HL-60/S4 treated with retinoic acid at 250 ng/mL for 4 days and 3 days (cell line): ENCODE measurements around the gene CCDC171.

ENCODE experiments used
- in situ Hi-C: fragments of 300-500 bp; cut with MboI; formaldehyde crosslinking; loops from 2 replicates; pipeline ENCODE4 v1.7.0; 2022; ENCODE audit warnings: low sequenced_read_pairs

CCDC171 gene

DNA sequence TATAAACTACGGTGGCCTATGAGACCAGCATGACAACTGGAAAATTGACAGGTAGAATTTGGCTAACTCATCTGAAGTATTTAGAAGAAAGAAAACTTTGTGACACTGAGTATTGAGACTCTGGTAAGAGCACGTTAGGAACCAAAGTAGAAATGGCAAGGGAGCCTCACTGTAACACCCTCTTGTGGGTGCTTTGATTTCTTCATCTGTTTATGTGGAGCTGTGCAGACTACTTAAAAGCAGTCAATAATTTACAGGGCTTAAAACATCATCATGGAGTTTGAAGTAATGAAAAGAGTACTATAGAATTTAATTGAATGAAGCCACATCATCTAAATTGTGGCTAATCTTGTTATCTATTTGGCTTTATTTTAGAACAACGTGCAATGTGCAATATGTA is 414.2 kb downstream of the CCDC171 start:
- in situ Hi-C loops, result no loop called here

DNA sequence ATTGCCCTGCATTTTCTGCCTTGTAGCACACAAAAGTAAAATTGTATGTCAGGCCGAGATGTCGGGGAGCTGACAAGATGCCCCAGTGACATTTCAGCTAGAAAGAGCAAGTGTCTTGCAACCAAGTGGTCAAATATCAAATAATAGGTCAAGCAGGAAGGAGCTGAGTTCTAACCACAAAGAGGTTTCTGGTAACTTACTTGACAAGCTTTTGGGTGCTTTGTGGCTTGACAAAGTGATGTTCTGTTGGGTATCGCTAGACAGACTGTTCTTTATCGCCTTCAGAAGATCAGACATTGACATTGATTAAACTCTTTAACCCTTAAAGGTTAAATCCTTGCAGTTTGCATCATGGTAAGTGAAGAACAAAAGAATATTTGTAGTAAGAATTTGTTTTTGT is 419.9 kb downstream of the CCDC171 start:
- in situ Hi-C loops, result no loop called here

DNA sequence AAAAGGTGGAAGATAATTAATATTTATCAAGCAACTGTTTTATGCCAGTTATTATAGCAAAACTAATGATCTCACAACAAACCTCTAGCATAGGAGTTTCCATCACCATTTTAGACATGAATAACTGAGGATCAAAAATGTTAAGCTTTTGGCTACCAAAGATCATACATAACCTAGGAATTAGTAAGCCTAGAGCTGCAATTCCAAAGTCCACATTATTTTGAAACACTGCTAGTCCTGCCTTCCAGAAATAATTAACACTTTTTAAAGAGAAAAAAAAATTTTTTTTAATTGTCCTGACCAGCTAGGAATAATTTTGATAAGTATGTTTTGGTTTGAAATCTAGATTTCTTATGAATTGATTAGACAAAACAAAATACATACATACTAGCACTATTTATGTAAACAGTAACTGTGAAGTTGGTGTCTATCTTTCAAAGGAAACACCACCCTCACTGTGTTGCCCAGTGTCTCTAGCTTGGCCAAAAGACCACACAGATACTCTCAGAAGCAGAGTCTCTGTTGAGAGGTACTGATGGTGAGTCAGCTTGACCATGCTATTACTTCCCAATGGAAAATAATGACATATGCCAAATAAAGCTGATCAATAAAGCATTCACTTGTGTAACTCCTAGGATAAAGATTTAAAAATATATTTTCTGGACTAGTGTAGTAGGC is 422.4 kb downstream of the CCDC171 start:
- in situ Hi-C loops, result no loop called here

- in situ Hi-C loops, result no loop called here
Observed at GRCh38 chr9:15977438-15977837, 424.6 kb downstream of the CCDC171 start.

GRCh38 chr9:15982182-15982581 is 429.3 kb downstream of the CCDC171 start:
- in situ Hi-C loops, result no loop called here

GRCh38 chr9:15999422-16000339 is 446.8 kb downstream of the CCDC171 start:
- in situ Hi-C loops, result no loop called here

GRCh38 chr9:16000811-16001210 is 448.0 kb downstream of the CCDC171 start:
- in situ Hi-C loops, result no loop called here

- in situ Hi-C loops, result no loop called here
Observed at GRCh38 chr9:16001856-16002255, 449.0 kb downstream of the CCDC171 start.

DNA sequence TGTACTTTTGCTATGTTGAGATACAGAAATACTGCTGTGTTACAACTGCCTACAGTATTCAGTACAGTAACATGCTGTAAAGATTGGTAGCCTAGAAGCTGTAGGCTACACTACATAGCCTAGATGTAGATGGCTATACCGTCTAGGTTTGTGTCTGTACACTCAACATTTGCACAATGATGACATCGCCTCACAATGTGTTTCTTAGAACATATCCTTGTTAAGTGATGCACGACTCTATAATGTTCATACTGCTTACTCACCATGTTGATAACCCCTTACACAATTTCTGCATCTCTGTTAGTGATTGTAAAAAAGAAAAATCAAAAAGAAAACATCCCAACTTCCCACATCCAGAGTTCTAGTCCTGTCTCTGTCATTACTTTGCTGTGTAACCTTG is 450.0 kb downstream of the CCDC171 start:
- in situ Hi-C loops, result no loop called here

DNA sequence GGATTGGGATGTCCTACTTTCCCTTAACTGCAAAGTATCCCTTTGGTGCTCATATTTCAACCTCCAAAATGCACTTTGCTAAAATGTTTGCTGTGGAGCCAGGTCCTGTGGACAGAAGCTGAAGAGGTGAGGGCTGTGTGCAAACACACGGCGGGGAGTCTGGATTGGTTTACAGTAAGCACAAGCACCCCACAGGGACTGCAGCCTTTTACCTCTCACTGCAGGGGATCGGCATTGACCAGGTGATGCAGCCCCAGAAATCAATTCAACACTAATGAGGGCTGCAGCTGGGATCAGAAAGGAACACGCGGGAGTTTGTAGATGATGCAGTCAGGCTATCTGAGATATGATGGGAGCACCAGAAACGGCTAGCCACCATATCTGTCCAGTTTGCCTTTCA is 450.9 kb downstream of the CCDC171 start:
- in situ Hi-C loops, result no loop called here

GRCh38 chr9:16004613-16005012 is 451.8 kb downstream of the CCDC171 start:
- in situ Hi-C loops, result no loop called here

DNA sequence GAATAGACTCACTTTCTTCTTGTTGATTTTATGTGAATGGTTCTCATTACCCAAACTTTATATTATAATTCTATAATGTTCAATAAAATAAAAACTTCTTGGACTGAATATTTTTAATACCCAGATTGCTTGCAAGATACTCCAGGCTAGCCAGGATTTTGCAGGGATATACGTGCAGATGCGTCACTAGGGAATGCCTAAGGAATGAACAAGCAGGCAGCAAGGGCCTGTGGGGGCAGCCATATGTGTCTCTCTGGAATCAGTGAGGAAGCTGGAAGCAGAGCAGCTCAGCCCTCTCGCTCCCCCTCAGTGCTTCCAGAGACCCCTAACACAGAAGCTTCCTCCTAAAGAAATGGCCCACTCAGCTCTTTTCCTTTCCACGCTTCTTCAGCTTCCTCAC is 457.4 kb downstream of the CCDC171 start:
- in situ Hi-C loops, result no loop called here

DNA sequence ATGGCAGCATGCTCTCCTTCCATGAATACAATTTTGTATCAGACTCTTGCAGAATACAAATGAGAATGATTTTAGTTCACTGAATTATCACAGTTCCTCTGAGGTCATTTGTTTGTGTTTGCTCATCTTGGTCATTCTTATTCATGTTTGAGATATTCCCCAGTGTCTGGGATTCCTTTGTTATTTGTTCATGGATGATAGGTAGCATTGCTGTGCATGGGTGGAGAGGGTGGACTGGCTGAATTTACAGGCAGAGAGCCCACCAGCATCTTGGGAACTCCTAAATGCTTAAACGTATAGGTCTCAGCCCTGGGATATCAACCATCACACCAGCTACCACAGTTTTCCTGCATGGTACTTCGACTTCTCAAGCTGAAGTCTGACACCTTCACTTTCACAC is 459.8 kb downstream of the CCDC171 start:
- in situ Hi-C loops, result no loop called here

DNA sequence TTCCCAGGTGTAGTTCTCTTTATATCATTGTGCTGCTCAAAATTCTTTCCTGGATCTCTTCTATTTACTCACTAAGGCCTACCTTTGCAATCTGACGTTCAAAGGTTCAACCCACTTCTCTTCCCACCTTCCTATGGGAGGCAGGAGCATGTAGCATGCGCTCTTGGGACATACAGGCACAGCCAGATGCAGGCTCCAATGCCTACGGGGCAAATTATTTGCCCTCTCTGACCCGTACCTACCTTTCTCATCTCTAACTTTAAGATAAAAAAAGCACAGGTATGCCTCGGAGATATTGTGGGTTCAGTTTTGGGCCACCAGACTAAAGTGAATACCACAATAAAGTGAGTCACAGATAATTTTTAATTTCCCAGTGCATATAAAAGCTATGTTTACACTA is 460.5 kb downstream of the CCDC171 start:
- in situ Hi-C loops, result no loop called here

GRCh38 chr9:16013826-16014225 is 461.0 kb downstream of the CCDC171 start:
- in situ Hi-C loops, result no loop called here

DNA sequence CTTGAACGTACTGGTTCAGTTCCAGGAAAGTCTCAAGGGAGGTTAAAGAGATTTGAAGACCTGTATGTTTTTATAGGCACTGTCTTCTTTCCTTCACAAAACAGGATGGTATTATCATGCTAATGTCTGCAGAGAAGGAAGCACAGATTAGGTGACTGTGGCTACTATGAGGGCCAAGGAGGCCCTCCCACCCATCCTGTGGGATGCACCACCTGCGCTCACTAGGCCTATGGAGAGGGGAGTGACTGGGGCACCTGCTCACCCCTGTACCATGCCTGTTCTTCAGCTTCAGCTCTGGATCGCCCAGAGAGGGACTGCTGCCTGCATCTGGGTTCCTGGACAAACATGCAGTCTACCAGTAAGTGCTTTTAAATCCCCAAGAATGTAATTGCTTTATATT is 469.4 kb downstream of the CCDC171 start:
- in situ Hi-C loops, result no loop called here

DNA sequence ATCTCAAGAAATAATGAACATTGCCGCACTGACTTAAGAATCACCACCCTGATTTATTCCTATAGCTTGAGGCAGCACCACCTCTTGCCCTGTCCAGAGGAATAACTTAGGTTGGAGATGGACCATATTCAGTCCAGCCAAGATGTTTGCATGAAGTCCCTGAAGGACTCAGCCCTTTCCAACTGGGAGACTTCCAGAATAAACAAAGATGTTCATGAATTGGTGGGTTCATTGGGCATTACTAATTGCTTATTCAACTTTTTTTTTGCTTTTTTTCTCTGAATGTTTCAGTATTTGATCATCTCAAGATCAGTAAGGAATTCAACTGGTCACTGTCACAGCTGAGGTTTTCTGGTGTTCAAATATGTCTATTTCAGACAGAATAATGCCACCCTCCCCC is 470.6 kb downstream of the CCDC171 start:
- in situ Hi-C loops, result no loop called here
